ENCODE measurements around the gene FGFR1OP2. TPM values are rescaled to one million over a fixed set of nuclear protein-coding genes. Genes with fewer than 3 reads are reported as not detected.

FGFR1OP2 gene
- total and polyA plus RNA-seq, 2 of the 4 experiments (the other 2 are of a cell fraction) = 26.7 to 31.0 TPM

DNA sequence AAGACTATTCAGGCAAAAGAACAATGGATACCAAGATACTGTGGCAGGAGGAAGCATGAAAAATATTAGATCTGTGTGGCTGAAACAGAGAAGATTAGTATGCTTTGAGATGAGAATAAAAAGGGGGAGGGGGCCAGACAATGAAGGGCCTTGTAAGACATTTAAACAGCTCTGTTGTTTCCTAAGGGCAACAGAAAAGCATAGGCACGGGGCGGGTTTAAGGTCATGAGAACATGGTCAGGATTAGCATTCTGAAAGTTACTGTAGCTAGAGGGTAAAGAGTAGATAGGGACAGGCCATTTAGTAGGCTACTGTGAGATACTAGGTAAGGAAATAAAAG, 19.1 kb upstream of the FGFR1OP2 start:
- Histone ChIP-seq H3K79me1 (ENCODE audit: low read depth in 1 of 2, low read length in 2 of 2) (no peaks in the 10 kb centered on the region), H2BK120ac (ENCODE audit: low read depth, low read length) (no peak overlapping the region), H4K8ac (ENCODE audit: low read depth in 2 of 2, low read length in 2 of 2) (no peak overlapping the region), H2AFZ (replicated peaks; ENCODE audit: low read length, poor library complexity) (no peak overlapping the region), H3K4me1 (ENCODE audit: control insufficient read depth, insufficient read depth, low read length) (peaks cover 2% of the 10 kb centered on the region), H3K4me2 (ENCODE audit: low read depth, low read length) (no peak overlapping the region), H3K56ac (ENCODE audit: extremely low read depth, insufficient read depth, low read length) (no peak overlapping the region), H2BK20ac (ENCODE audit: low read depth, low read length) (no peak overlapping the region), H3K9me1 (ENCODE audit: insufficient read depth, low read length) (no peaks in the 10 kb centered on the region), H3K23ac (ENCODE audit: low read depth, low read length) (no peak overlapping the region), H3K18ac (ENCODE audit: low read depth, low read length) (no peak overlapping the region), H2BK15ac (ENCODE audit: low read depth, low read length) (no peak overlapping the region), H3K14ac (replicated peaks; ENCODE audit: low read depth, low read length) (no peak overlapping the region), H4K5ac (ENCODE audit: low read depth, low read length) (no peak overlapping the region), H4K91ac (ENCODE audit: insufficient read depth, low read depth, low read length) (no peak overlapping the region), H3K27me3 (ENCODE audit: control insufficient read depth, insufficient read depth, low read length) (no peaks in the 10 kb centered on the region), H3K4ac (ENCODE audit: low read depth, low read length) (no peak overlapping the region), H2AK5ac (ENCODE audit: low read depth, low read length) (no peak overlapping the region), H3K9me3 (ENCODE audit: control insufficient read depth, insufficient read depth, low read length) (no peaks in the 10 kb centered on the region), H3K36me3 (ENCODE audit: control insufficient read depth, insufficient read depth, low read length) (peaks cover 13% of the 10 kb centered on the region), H3K27ac (ENCODE audit: insufficient read depth, low read length) (no peak overlapping the region), H4K20me1 (ENCODE audit: insufficient read depth, low read length) (no peaks in the 10 kb centered on the region), H3K4me3 (ENCODE audit: insufficient read depth, low read depth, low read length) (no peak overlapping the region), H2AK9ac (replicated peaks; ENCODE audit: low read depth, low read length, poor library complexity) (no peak overlapping the region), H2BK5ac (ENCODE audit: low read depth, low read length, poor library complexity, severe bottlenecking) (no peak overlapping the region), H3K9ac (ENCODE audit: low read depth, low read length) (no peak overlapping the region)
- POLR2A ChIA-PET (ENCODE audit: unreplicated experiment) = interaction anchor here (0.6 kb wide), 1 partner anchor 416 kb away, joined by 9 read pairs; no protein-coding TSS in a partner anchor
- ATAC-seq (ENCODE audit: low read depth) (no peak), DNase-seq (no peak)
- TF ChIP-seq CEBPB (IDR thresholded peaks at IDR 0.05; ENCODE audit: low read depth, low read length) = no peak
- no peak for TF ChIP-seq BHLHE40 (IDR thresholded peaks at IDR 0.05; ENCODE audit: low read depth, low read length)
- TF ChIP-seq, protein P1, sequence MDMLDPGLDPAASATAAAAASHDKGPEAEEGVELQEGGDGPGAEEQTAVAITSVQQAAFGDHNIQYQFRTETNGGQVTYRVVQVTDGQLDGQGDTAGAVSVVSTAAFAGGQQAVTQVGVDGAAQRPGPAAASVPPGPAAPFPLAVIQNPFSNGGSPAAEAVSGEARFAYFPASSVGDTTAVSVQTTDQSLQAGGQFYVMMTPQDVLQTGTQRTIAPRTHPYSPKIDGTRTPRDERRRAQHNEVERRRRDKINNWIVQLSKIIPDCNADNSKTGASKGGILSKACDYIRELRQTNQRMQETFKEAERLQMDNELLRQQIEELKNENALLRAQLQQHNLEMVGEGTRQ (IDR thresholded peaks at IDR 0.05; ENCODE audit: low read depth, low read length) = no peak
- TF ChIP-seq MXI1 (IDR thresholded peaks at IDR 0.05; ENCODE audit: borderline replicate concordance, low read depth, low read length) = no peak
- no peak for TF ChIP-seq MAZ (IDR thresholded peaks at IDR 0.05; ENCODE audit: borderline replicate concordance, low read depth, low read length)
- TF ChIP-seq NFE2L2 (IDR thresholded peaks at IDR 0.05; ENCODE audit: low read depth, low read length) = no peak
- no peak for TF ChIP-seq RCOR1 (IDR thresholded peaks at IDR 0.05; ENCODE audit: insufficient replicate concordance, low read length)
- CTCF ChIA-PET = no interaction called here
- dilution Hi-C loops (cut with HindIII; ENCODE audit: low sequenced_read_pairs, unreplicated experiment) (no loop called here), intact Hi-C loops (cut with micrococcal nuclease) (loop anchor here (10.0 kb wide), 1 partner anchor 386 kb away; no protein-coding TSS in a partner anchor), in situ Hi-C loops (cut with MboI; ENCODE audit: low sequenced_read_pairs) (no loop called here)
- no TSS peak for BruUV-seq (replicated peaks)
- 95% methylated on average over 2 of the region's 2 CpGs; no CpG with 5 or more reads in 1 of the 2 experiments for WGBS, 2 experiments (ENCODE audit: extremely low coverage in 2 of 2, insufficient read length in 1 of 2)

Data from IMR-90 (cell line).